Measurements from ENCODE around the gene BMP7.

The BMP7 gene

GRCh38 chr20:57313230-57313629 lies 46.8 kb upstream of the BMP7 start:
- Histone ChIP-seq H2BK12ac (ENCODE audit: low read length in 2 of 2) (no peak overlapping the region), H2AK5ac (ENCODE audit: low read length, severe bottlenecking) (no peak overlapping the region), H4K91ac (ENCODE audit: low read length) (no peak overlapping the region), H3K79me1 (replicated peaks; ENCODE audit: low read length, poor library complexity, severe bottlenecking) (no peaks in the 10 kb centered on the region), H3K4me1 (ENCODE audit: control insufficient read depth, insufficient read depth, low read depth, low read length) (no peaks in the 10 kb centered on the region), H3K36me3 (ENCODE audit: control insufficient read depth in 1 of 2, insufficient read depth in 2 of 2, low read depth in 1 of 2, low read length in 2 of 2) (no peaks in the 10 kb centered on the region), H3K4ac (ENCODE audit: low read depth in 1 of 2, low read length in 2 of 2) (no peak overlapping the region), H3K9me3 (ENCODE audit: control insufficient read depth, low read length) (no peaks in the 10 kb centered on the region), H3K27ac (ENCODE audit: low read length, poor library complexity, severe bottlenecking) (no peak overlapping the region), H3K9ac (ENCODE audit: low read length) (no peak overlapping the region), H3K23ac (ENCODE audit: low read length in 2 of 2) (no peak overlapping the region), H2BK15ac (ENCODE audit: low read depth, poor library complexity, severe bottlenecking) (no peak overlapping the region), H3K4me2 (ENCODE audit: low read length, poor library complexity, severe bottlenecking) (no peak overlapping the region), H3K4me3 (ENCODE audit: insufficient read depth in 1 of 2, low read depth in 1 of 2, low read length in 2 of 2) (no peak overlapping the region), H3K14ac (ENCODE audit: low read length in 2 of 2) (no peak overlapping the region), H2AFZ (ENCODE audit: low read depth, low read length) (no peak overlapping the region), H2BK120ac (ENCODE audit: low read depth, low read length) (no peak overlapping the region), H2BK5ac (ENCODE audit: low read depth, low read length, poor library complexity, severe bottlenecking) (no peak overlapping the region), H4K8ac (ENCODE audit: low read length) (no peak overlapping the region), H3K18ac (ENCODE audit: low read depth in 1 of 2, low read length in 2 of 2) (no peak overlapping the region), H3K27me3 (ENCODE audit: control insufficient read depth in 1 of 2, insufficient read depth in 1 of 2, low read length in 2 of 2) (peaks cover 64 to 66% of the 10 kb centered on the region in 2 experiments)
- DNase-seq = no peak
- WGBS = 64% methylated on average over 3 of the region's 5 CpGs

DNA sequence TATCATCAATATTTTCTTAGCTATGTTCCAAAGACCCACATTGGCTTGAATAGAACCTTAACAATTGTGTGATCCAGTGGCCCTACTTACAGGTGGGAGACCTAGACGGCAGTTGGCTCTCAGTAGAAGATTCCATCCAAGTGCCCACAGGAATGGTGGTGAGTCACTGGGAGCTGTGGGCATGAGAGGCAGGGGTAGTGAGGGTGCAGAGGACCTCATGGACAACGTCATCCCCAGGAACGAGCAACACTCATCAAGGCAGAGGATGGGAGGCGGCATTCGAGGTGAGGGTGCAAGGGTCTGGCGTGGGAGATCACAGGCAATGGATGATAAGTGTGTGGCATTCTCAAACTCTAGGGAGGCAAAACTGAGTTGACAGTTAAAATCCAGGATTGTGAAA lies 45.7 kb upstream of the BMP7 start:
- Histone ChIP-seq H4K91ac (ENCODE audit: low read length) (no peak overlapping the region), H3K4me2 (ENCODE audit: low read length, poor library complexity, severe bottlenecking) (no peak overlapping the region), H3K9me3 (ENCODE audit: control insufficient read depth, low read length) (no peaks in the 10 kb centered on the region), H3K4me3 (ENCODE audit: insufficient read depth in 1 of 2, low read depth in 1 of 2, low read length in 2 of 2) (no peak overlapping the region), H2BK12ac (ENCODE audit: low read length in 2 of 2) (no peak overlapping the region), H2BK120ac (ENCODE audit: low read depth, low read length) (no peak overlapping the region), H3K79me1 (replicated peaks; ENCODE audit: low read length, poor library complexity, severe bottlenecking) (no peaks in the 10 kb centered on the region), H2AK5ac (ENCODE audit: low read length, severe bottlenecking) (no peak overlapping the region), H3K14ac (ENCODE audit: low read length in 2 of 2) (peak overlapping the region in 1 of 2 experiments; percentile 84), H3K9ac (ENCODE audit: low read length) (no peak overlapping the region), H3K27me3 (ENCODE audit: control insufficient read depth in 1 of 2, insufficient read depth in 1 of 2, low read length in 2 of 2) (peaks cover 65 to 68% of the 10 kb centered on the region in 2 experiments), H2BK15ac (ENCODE audit: low read depth, poor library complexity, severe bottlenecking) (no peak overlapping the region), H2AFZ (ENCODE audit: low read depth, low read length) (no peak overlapping the region), H3K36me3 (ENCODE audit: control insufficient read depth in 1 of 2, insufficient read depth in 2 of 2, low read depth in 1 of 2, low read length in 2 of 2) (no peaks in the 10 kb centered on the region), H3K4ac (ENCODE audit: low read depth in 1 of 2, low read length in 2 of 2) (no peak overlapping the region), H3K27ac (ENCODE audit: low read length, poor library complexity, severe bottlenecking) (no peak overlapping the region), H2BK5ac (ENCODE audit: low read depth, low read length, poor library complexity, severe bottlenecking) (no peak overlapping the region), H3K18ac (ENCODE audit: low read depth in 1 of 2, low read length in 2 of 2) (no peak overlapping the region), H3K4me1 (ENCODE audit: control insufficient read depth, insufficient read depth, low read depth, low read length) (no peaks in the 10 kb centered on the region), H3K23ac (ENCODE audit: low read length in 2 of 2) (no peak overlapping the region), H4K8ac (ENCODE audit: low read length) (no peak overlapping the region)
- no peak for DNase-seq
- 81% methylated on average over 6 of the region's 6 CpGs for WGBS

DNA sequence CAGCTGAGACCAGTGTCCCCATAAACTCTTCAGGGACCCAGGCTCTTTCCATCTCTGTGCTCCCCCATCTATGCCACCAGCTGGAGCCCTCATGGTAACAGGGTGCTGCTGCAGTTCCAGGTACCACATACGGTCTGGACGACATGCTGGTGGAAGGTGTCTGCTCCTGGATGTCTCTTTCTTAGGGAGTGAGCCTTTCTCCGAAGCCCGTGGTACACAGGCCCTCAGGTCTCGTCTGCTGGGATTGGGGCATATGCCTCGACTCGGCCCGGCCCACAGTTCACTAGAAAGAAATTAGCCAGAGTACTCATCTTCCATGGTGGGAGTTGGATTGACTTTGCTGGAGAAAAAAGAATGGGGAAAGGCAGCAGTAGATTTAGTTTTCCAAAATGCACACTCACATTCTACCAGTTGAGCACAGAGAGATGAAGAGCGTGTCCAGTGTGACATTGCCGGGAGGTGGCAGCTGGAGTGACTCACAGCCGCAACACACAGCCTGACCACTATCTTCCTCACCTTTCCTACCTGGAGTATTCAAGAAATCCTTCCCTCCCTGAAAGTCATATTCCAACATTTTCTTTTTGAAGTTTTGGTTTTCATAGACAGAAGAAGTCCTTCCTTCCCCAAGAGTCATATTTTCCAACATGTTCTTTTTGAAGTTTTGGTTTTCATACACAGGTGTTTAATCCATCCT lies 44.5 kb upstream of the BMP7 start:
- H3K27ac ChIP-seq (ENCODE audit: low read length, poor library complexity, severe bottlenecking) = no peak overlapping the region
- H3K9me3 ChIP-seq (ENCODE audit: control insufficient read depth, low read length) = no peaks in the 10 kb centered on the region
- H2BK120ac ChIP-seq (ENCODE audit: low read depth, low read length) = no peak overlapping the region
- H3K79me1 ChIP-seq (replicated peaks; ENCODE audit: low read length, poor library complexity, severe bottlenecking) = no peaks in the 10 kb centered on the region
- no peak overlapping the region for H3K4me2 ChIP-seq (ENCODE audit: low read length, poor library complexity, severe bottlenecking)
- no peaks in the 10 kb centered on the region for H3K4me1 ChIP-seq (ENCODE audit: control insufficient read depth, insufficient read depth, low read depth, low read length)
- DNase-seq = no peak
- no peak overlapping the region for H2BK12ac ChIP-seq (ENCODE audit: low read length in 2 of 2)
- no peak overlapping the region for H4K91ac ChIP-seq (ENCODE audit: low read length)
- WGBS = 88% methylated on average over 11 of the region's 11 CpGs
- H4K8ac ChIP-seq (ENCODE audit: low read length) = no peak overlapping the region
- no peak overlapping the region for H3K23ac ChIP-seq (ENCODE audit: low read length in 2 of 2)
- H3K9ac ChIP-seq (ENCODE audit: low read length) = no peak overlapping the region
- no peaks in the 10 kb centered on the region for H3K36me3 ChIP-seq (ENCODE audit: control insufficient read depth in 1 of 2, insufficient read depth in 2 of 2, low read depth in 1 of 2, low read length in 2 of 2)
- H2AK5ac ChIP-seq (ENCODE audit: low read length, severe bottlenecking) = no peak overlapping the region
- no peak overlapping the region for H2AFZ ChIP-seq (ENCODE audit: low read depth, low read length)
- no peak overlapping the region for H2BK15ac ChIP-seq (ENCODE audit: low read depth, poor library complexity, severe bottlenecking)
- H2BK5ac ChIP-seq (ENCODE audit: low read depth, low read length, poor library complexity, severe bottlenecking) = no peak overlapping the region
- no peak overlapping the region for H3K18ac ChIP-seq (ENCODE audit: low read depth in 1 of 2, low read length in 2 of 2)
- no peak overlapping the region for H3K14ac ChIP-seq (ENCODE audit: low read length in 2 of 2)
- no peak overlapping the region for H3K4me3 ChIP-seq (ENCODE audit: insufficient read depth in 1 of 2, low read depth in 1 of 2, low read length in 2 of 2)
- no peak overlapping the region for H3K4ac ChIP-seq (ENCODE audit: low read depth in 1 of 2, low read length in 2 of 2)
- peaks cover 65 to 77% of the 10 kb centered on the region in 2 experiments for H3K27me3 ChIP-seq (ENCODE audit: control insufficient read depth in 1 of 2, insufficient read depth in 1 of 2, low read length in 2 of 2)

GRCh38 chr20:57309544-57310115 lies 43.2 kb upstream of the BMP7 start:
- Histone ChIP-seq H2AFZ (ENCODE audit: low read depth, low read length) (no peak overlapping the region), H4K91ac (ENCODE audit: low read length) (no peak overlapping the region)
- WGBS = 81% methylated on average over 9 of the region's 9 CpGs

More at GRCh38 chr20:57309544-57310115, 43.2 kb upstream of the BMP7 start:
- no peak overlapping the region for H4K8ac ChIP-seq (ENCODE audit: low read length)
- H2BK5ac ChIP-seq (ENCODE audit: low read depth, low read length, poor library complexity, severe bottlenecking) = no peak overlapping the region
- peaks cover 65 to 82% of the 10 kb centered on the region in 2 experiments for H3K27me3 ChIP-seq (ENCODE audit: control insufficient read depth in 1 of 2, insufficient read depth in 1 of 2, low read length in 2 of 2)
- H3K27ac ChIP-seq (ENCODE audit: low read length, poor library complexity, severe bottlenecking) = no peak overlapping the region
- no peaks in the 10 kb centered on the region for H3K79me1 ChIP-seq (replicated peaks; ENCODE audit: low read length, poor library complexity, severe bottlenecking)
- H3K14ac ChIP-seq (ENCODE audit: low read length in 2 of 2) = no peak overlapping the region
- H2BK12ac ChIP-seq (ENCODE audit: low read length in 2 of 2) = no peak overlapping the region
- no peak overlapping the region for H3K18ac ChIP-seq (ENCODE audit: low read depth in 1 of 2, low read length in 2 of 2)
- no peak overlapping the region for H2AK5ac ChIP-seq (ENCODE audit: low read length, severe bottlenecking)
- no peaks in the 10 kb centered on the region for H3K36me3 ChIP-seq (ENCODE audit: control insufficient read depth in 1 of 2, insufficient read depth in 2 of 2, low read depth in 1 of 2, low read length in 2 of 2)
- H3K9me3 ChIP-seq (ENCODE audit: control insufficient read depth, low read length) = no peaks in the 10 kb centered on the region
- no peak overlapping the region for H3K4me2 ChIP-seq (ENCODE audit: low read length, poor library complexity, severe bottlenecking)
- no peak overlapping the region for H2BK120ac ChIP-seq (ENCODE audit: low read depth, low read length)
- H3K23ac ChIP-seq (ENCODE audit: low read length in 2 of 2) = no peak overlapping the region
- no peaks in the 10 kb centered on the region for H3K4me1 ChIP-seq (ENCODE audit: control insufficient read depth, insufficient read depth, low read depth, low read length)
- H3K4me3 ChIP-seq (ENCODE audit: insufficient read depth in 1 of 2, low read depth in 1 of 2, low read length in 2 of 2) = no peak overlapping the region
- no peak overlapping the region for H2BK15ac ChIP-seq (ENCODE audit: low read depth, poor library complexity, severe bottlenecking)
- no peak for DNase-seq
- no peak overlapping the region for H3K9ac ChIP-seq (ENCODE audit: low read length)
- H3K4ac ChIP-seq (ENCODE audit: low read depth in 1 of 2, low read length in 2 of 2) = no peak overlapping the region
